Lower lobe of right lung (tissue), 2 donors: ENCODE results near the gene NEDD4L. TPM values are rescaled to one million over a fixed set of nuclear protein-coding genes. Genes with fewer than 3 reads are reported as not detected.
A peak's percentile ranks its signal among the peaks of the same experiment; 100 is the strongest.

ENCODE experiments used
- ATAC-seq, 2 donors: fragments of 200-7000 bp; cut with Tn5 transposase; one replicate each; pipeline ENCODE4 v1.9.1; 2020 to 2022; ENCODE audit warnings: mild to moderate bottlenecking in 2 of 2, moderate library complexity in 2 of 2
- DNase-seq: peaks from one replicate; pipeline ENCODE4 v3.0.0-alpha.2; 2020
- H3K27ac ChIP-seq: fragments of 200-600 bp; one replicate; pipeline ENCODE4 v1.8.0; 2022
- H3K27me3 ChIP-seq: fragments of 200-600 bp; one replicate; pipeline ENCODE4 v1.8.0; 2022; ENCODE audit warnings: low read depth
- H3K36me3 ChIP-seq: fragments of 200-600 bp; one replicate; pipeline ENCODE4 v1.8.0; 2022; ENCODE audit warnings: mild to moderate bottlenecking
- H3K4me1 ChIP-seq: fragments of 200-600 bp; one replicate; pipeline ENCODE4 v1.8.0; 2022
- H3K4me3 ChIP-seq: fragments of 200-600 bp; one replicate; pipeline ENCODE4 v1.8.0; 2022; ENCODE audit warnings: mild to moderate bottlenecking
- H3K9me3 ChIP-seq: fragments of 200-600 bp; one replicate; pipeline ENCODE4 v1.8.0; 2022
- CTCF ChIP-seq: fragments of 200-600 bp; IDR thresholded peaks from one replicate; pipeline ENCODE4 v1.8.0; 2022; ENCODE audit warnings: antibody characterized with exemption, mild to moderate bottlenecking
- intact Hi-C: fragments of 100-400 bp; cut with DNase I; formaldehyde crosslinking; loops from one replicate; pipeline ENCODE4 v1.11.0; 2022
- total RNA-seq: library from RNA; stranded (reverse); fragmentation: NEBNext Ultra II Directional; extraction: Animal tissue kit (Norgen Biotek cat#: 25700); gene quantifications from one replicate; pipeline ENCODE4 v1.2.1, GENCODE V29; 2021
- donor health status: DM: no; HTN: yes; CAD: no; lungs with severe emphysema.

The NEDD4L gene
- total RNA-seq, 1 donor from 2014 or later, result 203 TPM

- no peak overlapping the region for H3K4me3 ChIP-seq
- H3K9me3 ChIP-seq, result no peaks in the 10 kb centered on the region
- DNase-seq (no peak), ATAC-seq (no peak)
- no peaks in the 10 kb centered on the region for H3K36me3 ChIP-seq
- TF ChIP-seq CTCF, result no peak
- no peak overlapping the region for H3K27ac ChIP-seq
- intact Hi-C loops, result no loop called here
- peaks cover 40% of the 10 kb centered on the region for H3K4me1 ChIP-seq
- H3K27me3 ChIP-seq, result no peaks in the 10 kb centered on the region
Observed at GRCh38 chr18:58104096-58104495, 60.1 kb downstream of the NEDD4L start.

- DNase-seq (no peak), ATAC-seq (peak in 1 of 2 donors; percentile 36)
- no peak overlapping the region for H3K27ac ChIP-seq
- H3K9me3 ChIP-seq, result no peaks in the 10 kb centered on the region
- no peaks in the 10 kb centered on the region for H3K27me3 ChIP-seq
- H3K4me3 ChIP-seq, result no peak overlapping the region
- no peaks in the 10 kb centered on the region for H3K36me3 ChIP-seq
- H3K4me1 ChIP-seq, result peaks cover 30% of the 10 kb centered on the region
- intact Hi-C loops, result no loop called here
- TF ChIP-seq CTCF, result no peak
Observed at GRCh38 chr18:58105206-58105887, 61.3 kb downstream of the NEDD4L start.

GRCh38 chr18:58105888-58106260 lies 61.8 kb downstream of the NEDD4L start:
- ATAC-seq (peak; percentile 17 to 20), DNase-seq (no peak)
- H3K4me3 ChIP-seq, result no peak overlapping the region
- H3K4me1 ChIP-seq, result peaks cover 29% of the 10 kb centered on the region
- no peaks in the 10 kb centered on the region for H3K27me3 ChIP-seq
- no peaks in the 10 kb centered on the region for H3K9me3 ChIP-seq
- H3K36me3 ChIP-seq, result no peaks in the 10 kb centered on the region
- intact Hi-C loops, result no loop called here
- TF ChIP-seq CTCF, result no peak
- H3K27ac ChIP-seq, result no peak overlapping the region

GRCh38 chr18:58106289-58107070 lies 62.5 kb downstream of the NEDD4L start:
- H3K36me3 ChIP-seq, result no peaks in the 10 kb centered on the region
- H3K4me3 ChIP-seq, result no peak overlapping the region
- no peak for DNase-seq
- ATAC-seq, result peak in 1 of 2 donors; percentile 20
- no peak for TF ChIP-seq CTCF
- H3K4me1 ChIP-seq, result peaks cover 29% of the 10 kb centered on the region
- H3K27ac ChIP-seq, result no peak overlapping the region
- H3K27me3 ChIP-seq, result no peaks in the 10 kb centered on the region
- no peaks in the 10 kb centered on the region for H3K9me3 ChIP-seq
- intact Hi-C loops, result no loop called here

- no peak overlapping the region for H3K4me3 ChIP-seq
- no peak for TF ChIP-seq CTCF
- DNase-seq (no peak), ATAC-seq (no peak)
- H3K27ac ChIP-seq, result no peak overlapping the region
- intact Hi-C loops, result no loop called here
- H3K36me3 ChIP-seq, result no peaks in the 10 kb centered on the region
- no peaks in the 10 kb centered on the region for H3K9me3 ChIP-seq
- H3K27me3 ChIP-seq, result no peaks in the 10 kb centered on the region
- H3K4me1 ChIP-seq, result peaks cover 16% of the 10 kb centered on the region
Observed at GRCh38 chr18:58109256-58109655, 65.2 kb downstream of the NEDD4L start.
